RKO (cell line): ENCODE measurements around the gene CSRNP3.

ENCODE experiments used
- DNase-seq: peaks from one replicate; pipeline ENCODE4 v3.0.0-alpha.2; 2016; ENCODE audit warnings: low spot score

Gene CSRNP3

GRCh38 chr2:165469417-165469816 is at the start of gene CSRNP3:
Gene CSRNP3 (plus strand): TSS chr2:165469698. CDS start chr2:165595066, 125,368 bp downstream.
- no peak for DNase-seq

- DNase-seq = no peak
Observed at GRCh38 chr2:165420231-165420630, 49.3 kb upstream of the CSRNP3 start.

GRCh38 chr2:165423081-165423480 is 46.4 kb upstream of the CSRNP3 start:
- no peak for DNase-seq

GRCh38 chr2:165425556-165425955 is 43.9 kb upstream of the CSRNP3 start:
- DNase-seq = no peak

GRCh38 chr2:165427686-165428085 is 41.8 kb upstream of the CSRNP3 start:
- no peak for DNase-seq

DNA sequence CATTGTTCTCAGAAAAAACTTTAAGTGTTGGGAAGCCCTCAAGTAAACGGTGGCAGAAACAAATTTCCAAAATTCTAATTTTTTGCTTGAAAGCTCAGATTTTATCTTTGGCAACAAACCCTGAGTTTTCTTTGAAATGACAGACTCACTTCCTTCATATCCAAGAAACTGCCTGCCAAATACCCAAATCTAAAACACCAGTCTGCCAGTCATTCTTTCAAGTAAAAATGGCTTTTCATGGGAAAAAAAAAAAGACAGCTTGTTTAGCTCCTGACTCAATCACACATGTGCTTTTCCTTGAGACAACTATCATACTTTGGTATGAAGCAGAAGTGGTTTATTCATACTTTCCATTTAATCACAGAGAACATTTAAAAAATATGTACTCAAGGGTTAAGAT is 40.6 kb upstream of the CSRNP3 start:
- no peak for DNase-seq

DNA sequence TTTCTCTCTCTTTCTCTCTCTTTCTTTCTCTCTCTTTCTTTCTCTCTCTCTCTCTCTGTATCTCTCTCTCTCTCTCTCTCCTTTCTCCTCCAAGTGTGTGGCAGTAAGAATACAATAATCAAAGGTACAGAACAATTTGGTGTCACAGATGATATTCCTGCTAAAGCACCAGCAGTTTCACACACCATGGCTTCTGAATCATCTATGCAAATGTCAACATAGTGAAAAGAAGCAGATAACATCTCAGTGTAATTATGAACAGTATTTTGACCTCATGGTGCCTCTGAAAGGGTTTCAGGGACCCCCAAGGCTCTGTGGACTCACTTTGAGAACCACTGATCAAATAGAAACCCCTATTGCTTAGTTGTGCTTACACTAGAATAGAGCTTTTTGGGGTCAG is 38.5 kb upstream of the CSRNP3 start:
- no peak for DNase-seq

DNA sequence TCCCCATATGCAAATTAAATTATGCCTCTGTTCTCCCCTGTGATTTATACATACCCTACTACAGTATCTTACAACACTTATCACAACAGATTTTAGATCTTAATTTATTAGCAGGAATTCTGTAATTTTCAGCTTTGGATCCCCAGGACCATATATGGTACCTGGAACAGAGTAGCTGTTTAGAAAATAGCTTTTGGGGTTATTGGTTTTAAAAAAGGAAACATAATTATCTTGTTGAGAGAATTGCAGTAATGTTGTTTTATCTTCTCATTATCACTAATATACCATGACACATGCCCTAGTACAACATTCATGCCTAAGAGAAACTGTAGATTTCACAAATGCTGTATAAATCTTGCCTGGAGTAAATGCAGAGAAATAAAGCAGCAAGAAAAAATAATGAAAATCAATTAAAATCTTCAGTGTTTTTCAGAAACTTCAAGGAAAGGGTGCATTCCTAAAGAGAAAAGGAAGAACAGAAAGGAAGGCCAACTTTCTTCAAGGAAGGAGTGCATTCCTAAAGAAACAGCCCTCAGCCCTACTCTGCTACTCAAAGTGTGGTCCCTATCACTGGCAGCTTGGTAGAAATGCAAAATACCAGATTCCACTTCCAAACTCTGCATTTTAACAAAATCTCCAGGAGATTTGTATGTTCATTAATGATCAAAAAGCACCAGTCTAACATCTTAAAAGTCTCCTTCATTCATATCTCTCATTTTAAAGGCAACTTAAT is 37.1 kb upstream of the CSRNP3 start:
- DNase-seq = no peak

- DNase-seq = no peak
Observed at GRCh38 chr2:165434865-165435496, 34.5 kb upstream of the CSRNP3 start.

- no peak for DNase-seq
Observed at GRCh38 chr2:165435611-165436010, 33.9 kb upstream of the CSRNP3 start.

DNA sequence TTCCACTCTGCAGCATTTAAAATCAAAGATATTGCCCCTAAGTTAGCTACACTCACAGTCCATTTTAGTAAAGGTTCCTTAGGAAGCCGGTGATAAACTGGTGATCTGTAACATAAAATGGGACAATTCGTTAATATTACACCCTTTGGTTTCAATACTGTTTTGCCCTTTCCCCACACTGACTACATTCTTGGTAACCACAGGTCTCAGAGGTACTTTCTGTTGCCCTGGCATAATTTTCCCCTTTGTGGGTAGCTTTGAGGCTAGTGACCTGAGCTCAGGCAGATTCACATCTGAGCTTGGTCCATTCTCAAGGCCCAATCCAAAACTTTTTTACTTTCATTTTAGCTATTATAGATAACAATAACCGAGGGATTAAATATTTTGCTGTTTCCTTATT is 32.9 kb upstream of the CSRNP3 start:
- DNase-seq = no peak

DNA sequence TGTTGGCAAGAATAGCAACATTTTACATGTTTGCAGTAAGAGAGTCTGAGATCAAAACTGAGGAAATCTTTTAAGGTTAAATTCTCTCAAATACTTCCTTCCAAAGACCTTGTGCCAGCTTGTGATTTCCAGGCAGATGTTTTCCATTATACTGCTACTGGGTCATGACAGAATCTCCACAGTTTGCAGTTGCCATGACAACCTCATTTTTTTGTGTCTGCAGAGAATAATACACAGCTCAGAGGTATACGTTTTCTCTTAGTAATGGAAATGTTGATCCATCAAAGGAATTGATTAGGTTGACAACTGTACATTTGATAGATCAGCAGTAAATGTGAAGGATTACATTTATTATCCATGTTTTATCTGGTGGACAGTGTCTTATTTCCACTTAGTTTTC is 29.1 kb upstream of the CSRNP3 start:
- DNase-seq = no peak

- no peak for DNase-seq
Observed at GRCh38 chr2:165443511-165443910, 26.0 kb upstream of the CSRNP3 start.

- DNase-seq = no peak
Observed at GRCh38 chr2:165448406-165448805, 21.1 kb upstream of the CSRNP3 start.

DNA sequence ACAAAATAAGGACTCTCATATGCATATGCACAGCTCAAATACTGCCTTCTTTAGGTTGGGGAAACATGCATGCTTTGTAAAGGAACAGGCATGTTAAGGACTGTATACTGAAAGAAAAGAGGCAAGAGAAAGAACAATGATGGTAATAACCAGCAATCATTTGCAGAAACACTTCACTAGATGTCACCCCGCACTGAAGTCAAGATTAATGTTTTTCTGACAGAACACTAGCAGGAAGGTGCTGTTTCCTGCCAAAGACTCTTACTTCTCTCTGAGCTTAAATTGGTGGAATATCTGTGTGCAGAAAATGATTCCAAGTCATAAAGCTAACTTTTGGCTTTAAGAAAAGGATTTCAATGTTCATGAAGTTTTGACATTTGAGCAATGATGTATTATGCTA is 19.3 kb upstream of the CSRNP3 start:
- DNase-seq = no peak

DNA sequence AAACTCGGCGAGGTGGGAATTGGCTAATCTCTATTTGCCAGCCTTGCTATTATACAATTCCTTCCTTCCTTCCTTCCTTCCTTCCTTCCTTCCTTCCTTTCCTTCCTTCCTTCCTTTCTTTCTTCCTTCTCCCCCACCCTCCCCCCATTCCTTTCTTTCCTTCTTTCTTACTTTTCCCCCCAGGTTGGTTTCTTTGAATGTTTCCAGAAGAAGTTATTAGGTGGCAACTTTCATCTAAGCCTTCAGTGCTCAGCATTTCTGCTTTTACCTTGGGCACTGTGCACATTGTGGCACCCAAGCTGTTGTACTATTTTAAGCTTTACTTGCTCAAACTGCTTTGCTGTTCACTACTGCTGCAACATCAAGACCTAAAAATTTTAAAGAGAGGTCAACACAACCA is 17.2 kb upstream of the CSRNP3 start:
- DNase-seq = no peak

- no peak for DNase-seq
Observed at GRCh38 chr2:165453561-165454094, 15.9 kb upstream of the CSRNP3 start.

DNA sequence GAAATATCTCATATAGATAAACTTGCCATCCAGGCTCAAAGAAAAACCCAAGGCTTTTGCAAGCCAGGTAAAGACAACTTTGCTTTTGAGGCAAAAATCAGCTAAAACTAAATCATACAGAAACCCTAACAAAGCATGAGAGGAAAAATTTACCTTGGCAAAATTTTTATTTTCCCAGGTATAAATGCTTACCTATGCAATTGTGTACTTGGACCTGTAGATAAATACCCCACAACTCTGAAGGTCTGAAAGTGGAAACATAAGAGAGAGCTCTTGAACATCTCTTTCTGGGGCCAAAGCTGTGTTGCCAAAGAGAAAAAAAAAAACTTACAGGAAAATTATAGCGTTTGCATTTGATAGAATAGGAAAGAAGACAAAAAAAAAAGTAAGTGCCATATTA is 14.6 kb upstream of the CSRNP3 start:
- DNase-seq = no peak

DNA sequence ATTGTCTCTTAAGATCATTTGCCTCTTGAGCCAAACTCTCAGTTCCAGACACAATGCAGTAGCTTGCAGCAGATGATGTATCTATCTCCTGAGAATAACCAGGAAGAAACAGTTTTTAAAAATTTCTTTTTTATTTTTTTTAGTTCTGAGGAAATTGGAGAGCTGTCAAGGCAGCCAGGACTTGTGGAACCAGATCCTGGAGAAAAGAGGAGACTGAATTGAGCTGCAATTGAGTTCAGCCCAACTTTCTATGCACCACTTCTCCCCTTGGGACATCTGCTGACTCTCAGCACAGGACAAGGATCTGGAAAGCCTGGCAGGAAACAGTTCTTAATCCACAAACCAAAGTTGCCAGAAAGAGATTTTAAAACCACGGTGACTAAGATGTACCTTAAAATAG is 13.5 kb upstream of the CSRNP3 start:
- DNase-seq = no peak

DNA sequence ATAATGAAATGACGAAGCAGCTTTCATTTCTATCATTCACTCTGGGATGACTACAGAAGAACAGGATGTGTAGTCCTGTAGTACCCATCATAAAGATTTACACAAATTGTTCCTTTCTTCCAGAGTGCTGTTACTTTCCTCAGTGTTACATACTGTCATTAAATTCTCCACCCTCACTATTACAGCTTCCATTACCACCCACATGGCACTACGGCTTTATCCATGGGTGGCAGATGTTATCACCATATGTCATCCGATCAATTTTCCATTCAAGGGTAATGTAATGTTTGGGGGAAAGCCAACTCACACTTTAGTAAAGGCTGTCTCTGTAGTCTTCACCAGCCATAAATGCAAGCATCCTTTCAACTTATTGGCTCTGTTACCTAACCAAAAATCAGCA is 7.1 kb upstream of the CSRNP3 start:
- no peak for DNase-seq

DNA sequence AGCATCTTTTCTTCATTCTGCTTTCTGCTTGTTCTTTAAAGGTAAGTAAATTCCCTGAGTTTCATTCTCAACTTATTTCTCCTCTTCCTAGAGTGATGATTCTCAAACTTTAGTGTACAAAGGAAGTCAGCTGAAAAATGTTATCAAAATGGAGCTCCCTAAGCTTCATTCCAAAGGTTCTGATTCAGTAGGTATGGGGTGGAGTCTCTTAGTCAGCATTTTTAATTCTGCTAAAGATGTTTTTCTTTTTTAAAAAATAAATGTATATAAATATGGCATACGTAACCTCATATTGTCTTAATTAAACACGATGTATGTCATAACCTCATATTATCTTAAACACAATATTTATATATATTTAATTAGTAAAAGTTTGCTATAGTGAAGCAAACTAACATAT is 3.1 kb upstream of the CSRNP3 start:
- no peak for DNase-seq

DNA sequence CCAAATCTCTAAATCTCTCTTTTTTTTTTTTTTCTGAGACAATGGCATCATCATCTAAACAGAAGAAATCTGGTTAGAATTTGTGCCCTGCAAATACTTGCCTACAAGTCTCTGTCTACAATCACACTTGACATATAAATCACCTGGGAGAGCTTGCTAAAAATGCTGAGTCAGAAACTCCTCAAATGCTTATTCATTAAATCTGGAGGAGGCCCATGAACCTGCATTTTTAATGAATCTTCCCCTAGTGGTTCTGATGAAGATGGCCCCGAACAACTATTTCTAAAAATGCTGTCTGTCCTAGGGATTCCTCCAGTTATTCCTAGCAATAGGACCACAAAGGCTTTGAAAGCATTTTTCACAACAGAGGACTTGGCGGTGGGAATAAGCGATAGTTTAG is 1.6 kb upstream of the CSRNP3 start:
- DNase-seq = no peak

GRCh38 chr2:165470361-165470760 is 863 bp downstream of the CSRNP3 start:
- DNase-seq = no peak
